Measurements from ENCODE around the gene HNRNPL.
"Not testable (repeated sequence)": the region's sequence is repeated elsewhere in the genome, so short reads cannot be mapped to it uniquely, and the experiment has no call there.

The HNRNPL gene

DNA sequence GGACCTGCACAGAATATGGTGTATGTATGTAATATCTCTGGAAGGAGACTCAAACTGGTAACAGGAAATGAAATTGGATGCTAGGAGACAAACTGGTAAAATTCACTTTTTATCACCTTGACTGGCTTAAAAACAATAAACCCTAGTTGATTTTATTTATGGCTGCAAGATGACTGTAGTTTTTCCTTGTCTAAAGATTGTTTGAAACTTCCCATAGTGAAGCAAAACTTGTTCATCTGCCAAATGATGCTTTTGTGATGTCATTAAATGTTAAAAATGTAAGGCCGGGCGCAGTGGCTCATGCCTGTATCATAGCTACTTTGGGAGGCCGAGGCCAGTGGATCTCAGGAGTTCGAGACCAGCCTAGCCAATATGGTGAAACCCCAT is 15.7 kb downstream of the HNRNPL start:
- peaks cover 25% of the 10 kb centered on the region for H3K4me1 ChIP-seq (ENCODE audit: low read depth, poor library complexity, severe bottlenecking)
- H3K27me3 ChIP-seq (ENCODE audit: insufficient read depth, low read depth): no peaks in the 10 kb centered on the region
- H3K4me2 ChIP-seq: no peak overlapping the region
- H3K36me3 ChIP-seq (ENCODE audit: insufficient read depth): peaks cover 9% of the 10 kb centered on the region; the same call in 1 of the 2 replicates
- H3K4me3 ChIP-seq (IDR thresholded peaks at IDR 0.05; ENCODE audit: insufficient read depth, low read depth, low read length): no peak overlapping the region
- H3K79me2 ChIP-seq (ENCODE audit: insufficient read depth, low read depth): peaks cover 9% of the 10 kb centered on the region; the same call in 1 of the 2 replicates
- TF ChIP-seq, protein P1, sequence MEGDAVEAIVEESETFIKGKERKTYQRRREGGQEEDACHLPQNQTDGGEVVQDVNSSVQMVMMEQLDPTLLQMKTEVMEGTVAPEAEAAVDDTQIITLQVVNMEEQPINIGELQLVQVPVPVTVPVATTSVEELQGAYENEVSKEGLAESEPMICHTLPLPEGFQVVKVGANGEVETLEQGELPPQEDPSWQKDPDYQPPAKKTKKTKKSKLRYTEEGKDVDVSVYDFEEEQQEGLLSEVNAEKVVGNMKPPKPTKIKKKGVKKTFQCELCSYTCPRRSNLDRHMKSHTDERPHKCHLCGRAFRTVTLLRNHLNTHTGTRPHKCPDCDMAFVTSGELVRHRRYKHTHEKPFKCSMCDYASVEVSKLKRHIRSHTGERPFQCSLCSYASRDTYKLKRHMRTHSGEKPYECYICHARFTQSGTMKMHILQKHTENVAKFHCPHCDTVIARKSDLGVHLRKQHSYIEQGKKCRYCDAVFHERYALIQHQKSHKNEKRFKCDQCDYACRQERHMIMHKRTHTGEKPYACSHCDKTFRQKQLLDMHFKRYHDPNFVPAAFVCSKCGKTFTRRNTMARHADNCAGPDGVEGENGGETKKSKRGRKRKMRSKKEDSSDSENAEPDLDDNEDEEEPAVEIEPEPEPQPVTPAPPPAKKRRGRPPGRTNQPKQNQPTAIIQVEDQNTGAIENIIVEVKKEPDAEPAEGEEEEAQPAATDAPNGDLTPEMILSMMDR (conservative IDR thresholded peaks at IDR 0.05; ENCODE audit: low read depth, low read length): no peak
- no peak overlapping the region for H3K9ac ChIP-seq
- H4K20me1 ChIP-seq (ENCODE audit: insufficient read depth): no peaks in the 10 kb centered on the region
- H2AFZ ChIP-seq (ENCODE audit: low read depth): no peak overlapping the region
- H3K27ac ChIP-seq: peak overlapping the region; percentile 14; the same call in 1 of the 2 replicates

DNA sequence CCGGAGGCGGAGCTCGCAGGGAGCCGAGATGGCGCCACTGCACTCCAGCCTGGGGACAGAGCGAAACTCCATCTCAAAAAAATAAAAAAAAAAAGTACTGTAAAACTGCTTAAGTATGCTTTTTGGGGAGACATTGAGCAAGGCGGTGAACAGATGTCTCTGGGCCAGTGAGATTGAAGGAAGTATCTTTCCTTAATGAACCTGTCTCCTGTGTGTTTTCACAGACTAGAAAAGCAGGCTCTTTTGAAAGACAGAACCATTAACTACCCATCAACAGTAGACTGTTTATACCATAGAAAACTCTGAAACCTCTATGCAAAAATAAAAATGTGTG is 16.7 kb downstream of the HNRNPL start:
- peak overlapping the region; percentile 66; the same call in 1 of the 2 replicates for H3K4me2 ChIP-seq
- H3K27me3 ChIP-seq (ENCODE audit: insufficient read depth, low read depth): no peaks in the 10 kb centered on the region
- TF ChIP-seq, protein P1 (conservative IDR thresholded peaks at IDR 0.05; ENCODE audit: low read depth, low read length): no peak
- peaks cover 9% of the 10 kb centered on the region; the same call in 1 of the 2 replicates for H3K79me2 ChIP-seq (ENCODE audit: insufficient read depth, low read depth)
- no peak overlapping the region; the same call in 1 of the 2 replicates for H3K9ac ChIP-seq
- H3K4me1 ChIP-seq (ENCODE audit: low read depth, poor library complexity, severe bottlenecking): peaks cover 25% of the 10 kb centered on the region
- H3K4me3 ChIP-seq (IDR thresholded peaks at IDR 0.05; ENCODE audit: insufficient read depth, low read depth, low read length): no peak overlapping the region
- 0 out of 2 replicates have a peak overlapping the region, but pooled peaks have one; percentile 23 for H2AFZ ChIP-seq (ENCODE audit: low read depth)
- H3K36me3 ChIP-seq (ENCODE audit: insufficient read depth): peaks cover 7% of the 10 kb centered on the region; the same call in 1 of the 2 replicates
- no peaks in the 10 kb centered on the region for H4K20me1 ChIP-seq (ENCODE audit: insufficient read depth)
- H3K27ac ChIP-seq: peak overlapping the region; percentile 70

DNA sequence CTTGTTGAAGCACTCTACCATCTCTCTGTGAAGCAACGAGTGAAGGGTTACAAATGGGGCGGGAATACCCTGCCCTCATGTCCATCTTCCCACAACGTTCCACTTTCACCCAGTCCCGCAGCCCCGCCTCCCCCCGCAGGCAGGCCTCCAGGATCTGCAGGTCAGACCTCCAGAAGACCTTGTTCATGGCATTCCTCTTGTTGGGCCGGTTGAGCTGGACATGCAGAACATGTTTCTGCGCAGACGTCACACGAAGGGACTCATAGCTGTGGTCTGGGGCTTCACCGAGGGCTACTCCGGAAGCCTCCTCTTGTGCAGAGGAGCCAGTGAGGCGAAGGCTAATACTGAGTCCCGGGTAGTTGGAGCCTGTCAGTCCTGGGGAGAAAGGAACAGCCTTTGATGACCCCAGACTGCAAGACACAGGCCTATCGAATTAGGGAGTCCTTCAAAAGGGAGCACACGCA is 18.6 kb downstream of the HNRNPL start:
- TF ChIP-seq, protein P1 (conservative IDR thresholded peaks at IDR 0.05; ENCODE audit: low read depth, low read length): no peak

DNA sequence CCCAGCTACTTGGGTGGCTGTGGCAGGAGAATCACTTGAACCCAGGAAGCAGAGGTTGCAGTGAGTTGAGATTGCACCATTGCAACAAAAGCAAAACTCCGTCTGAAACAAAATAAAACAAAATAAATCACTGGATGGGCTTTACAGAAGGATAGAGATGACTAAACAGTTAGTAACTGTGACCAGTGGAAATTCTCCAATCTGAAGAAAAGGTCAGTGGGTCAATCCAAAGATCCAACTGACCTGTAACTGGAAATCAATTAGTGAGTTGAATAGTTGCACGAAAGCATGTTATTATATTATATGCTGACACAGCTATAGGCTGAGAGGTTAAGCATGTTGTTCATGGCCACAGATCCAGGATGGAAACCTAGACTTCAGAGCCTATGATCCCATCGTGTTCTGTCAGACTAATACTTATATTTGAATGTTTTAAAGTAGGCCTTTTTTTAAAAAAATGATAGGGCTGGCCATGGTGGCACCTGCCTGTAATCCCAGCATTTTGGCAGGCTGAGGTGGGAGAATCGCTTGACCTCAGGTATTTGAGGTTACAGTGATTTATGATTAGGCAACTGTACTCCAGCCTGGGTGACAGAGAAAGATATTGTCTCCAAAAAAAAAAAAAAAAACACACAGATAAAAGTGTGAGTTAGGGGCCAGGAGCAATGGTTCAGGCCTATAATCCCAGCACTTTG is 19.6 kb downstream of the HNRNPL start:
- Histone ChIP-seq H4K20me1 (ENCODE audit: insufficient read depth) (no peaks in the 10 kb centered on the region), H2AFZ (ENCODE audit: low read depth) (no peak overlapping the region), H3K27me3 (ENCODE audit: insufficient read depth, low read depth) (no peaks in the 10 kb centered on the region), H3K4me3 (IDR thresholded peaks at IDR 0.05; ENCODE audit: insufficient read depth, low read depth, low read length) (no peak overlapping the region), H3K27ac (no peak overlapping the region), H3K4me1 (ENCODE audit: low read depth, poor library complexity, severe bottlenecking) (peaks cover 25% of the 10 kb centered on the region), H3K36me3 (ENCODE audit: insufficient read depth) (peaks cover 4% of the 10 kb centered on the region; the same call in 1 of the 2 replicates), H3K4me2 (peak overlapping the region; percentile 83; the same call in 1 of the 2 replicates), H3K9ac (no peak overlapping the region), H3K79me2 (ENCODE audit: insufficient read depth, low read depth) (peaks cover 9% of the 10 kb centered on the region; the same call in 1 of the 2 replicates)
- TF ChIP-seq, protein P1 (conservative IDR thresholded peaks at IDR 0.05; ENCODE audit: low read depth, low read length): no peak

More for the DNA sequence above, 18.6 kb downstream of the HNRNPL start:
- Histone ChIP-seq H3K79me2 (ENCODE audit: insufficient read depth, low read depth) (peaks cover 9% of the 10 kb centered on the region; the same call in 1 of the 2 replicates), H3K27ac (peak overlapping the region; percentile 70), H2AFZ (ENCODE audit: low read depth) (peak overlapping the region; percentile 83), H3K4me2 (peak overlapping the region; percentile 83), H3K4me3 (IDR thresholded peaks at IDR 0.05; ENCODE audit: insufficient read depth, low read depth, low read length) (peak overlapping the region; percentile 68), H3K4me1 (ENCODE audit: low read depth, poor library complexity, severe bottlenecking) (peaks cover 25% of the 10 kb centered on the region), H4K20me1 (ENCODE audit: insufficient read depth) (no peaks in the 10 kb centered on the region), H3K27me3 (ENCODE audit: insufficient read depth, low read depth) (no peaks in the 10 kb centered on the region), H3K36me3 (ENCODE audit: insufficient read depth) (peaks cover 4% of the 10 kb centered on the region; the same call in 1 of the 2 replicates), H3K9ac (peak overlapping the region; percentile 78)

DNA sequence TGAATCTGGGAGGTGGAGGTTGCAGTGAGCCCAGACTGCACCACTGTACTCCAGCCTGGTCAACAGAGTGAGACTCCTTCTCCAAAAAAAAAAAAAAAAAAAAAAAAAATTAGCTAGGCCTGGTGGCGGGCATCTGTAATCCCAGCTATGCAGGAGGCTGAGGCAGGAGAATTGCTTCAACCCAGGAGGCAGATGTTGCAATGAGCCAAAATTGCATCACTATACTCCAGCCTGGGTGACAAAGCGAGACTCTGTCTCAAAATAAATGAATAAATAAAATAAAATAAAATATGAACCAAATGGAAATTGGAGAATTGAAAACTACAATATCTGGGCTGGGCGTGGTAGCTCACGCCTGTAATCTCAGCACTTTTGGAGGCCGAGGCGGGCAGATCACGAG is 20.6 kb downstream of the HNRNPL start:
- not testable (repeated sequence) for H3K79me2 ChIP-seq (ENCODE audit: insufficient read depth, low read depth); H3K4me2 ChIP-seq; H4K20me1 ChIP-seq (ENCODE audit: insufficient read depth); H3K9ac ChIP-seq; H3K4me3 ChIP-seq (IDR thresholded peaks at IDR 0.05; ENCODE audit: insufficient read depth, low read depth, low read length); H3K36me3 ChIP-seq (ENCODE audit: insufficient read depth); H3K27me3 ChIP-seq (ENCODE audit: insufficient read depth, low read depth); H3K27ac ChIP-seq; H2AFZ ChIP-seq (ENCODE audit: low read depth)
- H3K4me1 ChIP-seq (ENCODE audit: low read depth, poor library complexity, severe bottlenecking): peaks cover 25% of the 10 kb centered on the region
